HPDE6-E6E7 (cell line): ENCODE measurements around the gene XPR1.
"Not testable (repeated sequence)": the region's sequence is repeated elsewhere in the genome, so short reads cannot be mapped to it uniquely, and the experiment has no call there.

Experiments used
- DNase-seq: peaks from one replicate; pipeline ENCODE4 v3.0.0; 2011; ENCODE audit warnings: missing footprints; ENCODE audit errors: extremely low spot score

The XPR1 gene

GRCh38 chr1:180785291-180785690, 153.5 kb downstream of the XPR1 start:
- DNase-seq, result no peak

- no peak for DNase-seq
Observed at GRCh38 chr1:180785887-180786286, 154.1 kb downstream of the XPR1 start.

DNA sequence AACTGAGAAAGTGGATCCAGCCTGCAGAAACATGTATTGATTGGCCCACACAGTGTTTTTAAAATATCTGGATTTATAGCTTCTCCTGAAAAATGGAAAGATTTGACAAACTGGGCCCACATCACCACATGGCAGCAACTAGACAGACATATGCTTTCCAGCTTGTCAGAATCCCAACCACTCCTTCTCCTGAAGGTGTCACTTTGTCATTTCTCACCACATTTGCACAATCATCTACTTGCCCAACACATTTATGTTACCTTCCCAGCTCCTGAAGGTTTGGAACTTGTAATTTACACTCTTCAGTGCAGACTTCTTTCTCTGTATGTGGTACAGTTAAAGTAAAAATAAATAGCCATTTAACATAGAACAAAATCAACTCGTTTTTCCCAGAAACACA, 154.8 kb downstream of the XPR1 start:
- DNase-seq, result no peak

- no peak for DNase-seq
Observed at GRCh38 chr1:180787628-180788307, 155.9 kb downstream of the XPR1 start.

- no peak for DNase-seq
Observed at GRCh38 chr1:180789460-180789859, 157.6 kb downstream of the XPR1 start.

DNA sequence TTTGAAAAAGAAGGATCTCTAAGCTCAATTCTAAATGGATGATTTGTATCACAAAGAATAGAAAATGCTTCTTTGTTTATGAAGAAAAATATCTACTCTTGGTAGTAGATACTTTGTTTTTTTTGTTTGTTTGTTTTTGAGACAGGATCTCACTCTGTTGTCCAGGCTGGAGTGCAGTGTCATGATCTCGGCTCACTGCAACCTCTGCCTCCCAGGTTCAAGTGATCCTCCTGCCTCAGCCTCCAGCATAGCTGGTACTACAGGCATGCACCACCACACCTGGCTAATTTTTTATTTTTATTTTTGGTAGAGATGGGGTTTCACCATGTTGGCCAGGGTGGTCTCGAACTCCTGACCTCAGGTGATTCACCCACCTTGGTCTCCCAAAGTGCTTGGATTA, 159.3 kb downstream of the XPR1 start:
- DNase-seq, result not testable (repeated sequence)

GRCh38 chr1:180791806-180792205, 160.0 kb downstream of the XPR1 start:
- DNase-seq, result peak; percentile 4

GRCh38 chr1:180793451-180793850, 161.6 kb downstream of the XPR1 start:
- no peak for DNase-seq

DNA sequence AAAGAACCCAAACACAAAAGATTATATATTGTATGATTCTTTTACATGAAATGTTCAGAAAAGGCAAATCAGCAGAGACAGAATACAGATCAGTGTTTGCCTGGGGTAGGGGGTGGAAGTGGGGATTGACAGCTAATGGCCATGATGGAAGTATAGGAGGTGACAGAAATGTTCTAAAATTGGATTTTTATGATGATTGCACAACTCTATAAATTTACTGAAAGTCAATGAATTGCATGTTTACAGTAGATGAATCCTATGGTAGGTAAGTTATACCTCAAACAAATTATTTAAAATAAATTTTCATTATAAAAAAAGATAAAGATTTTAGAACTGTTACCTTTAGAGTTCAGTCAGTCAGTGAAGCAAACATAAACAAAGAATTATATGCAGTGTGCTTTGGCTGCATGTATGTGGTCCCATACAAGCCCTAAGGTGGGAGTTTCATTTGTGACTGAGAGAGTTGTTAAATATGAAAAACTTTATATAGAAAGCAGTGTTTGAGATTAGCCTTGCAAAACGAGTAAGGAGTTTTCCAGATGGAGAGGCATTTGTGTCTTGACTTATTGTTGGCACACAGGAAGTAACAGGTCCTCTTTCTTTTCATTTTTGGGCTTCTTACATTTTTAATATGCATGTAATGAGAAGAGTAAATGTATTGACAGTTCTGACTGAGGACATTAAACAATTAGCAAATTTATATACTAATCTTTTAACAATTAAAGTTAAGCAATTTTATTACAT, 165.2 kb downstream of the XPR1 start:
- no peak for DNase-seq

DNA sequence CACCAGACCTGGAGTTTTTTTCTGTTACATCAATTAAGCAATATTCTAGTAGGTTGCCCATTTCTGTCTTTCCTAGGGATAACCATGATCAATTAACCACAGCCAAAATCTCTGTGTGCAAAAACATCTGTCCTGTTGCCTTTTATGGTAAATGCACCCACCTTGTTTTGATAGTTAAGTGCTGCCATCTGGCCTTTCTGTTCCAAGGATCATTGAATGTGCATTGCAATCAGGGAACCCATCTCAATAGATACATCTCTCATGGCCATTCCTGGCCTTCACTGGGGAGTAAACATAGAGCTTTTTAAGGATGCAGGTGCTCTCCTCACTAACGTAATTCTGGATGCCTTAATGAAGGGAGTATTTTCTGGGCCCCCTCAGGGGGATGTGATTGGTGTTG, 169.1 kb downstream of the XPR1 start:
- DNase-seq, result no peak

- no peak for DNase-seq
Observed at GRCh38 chr1:180802813-180803212, 171.0 kb downstream of the XPR1 start.

GRCh38 chr1:180805316-180805715, 173.5 kb downstream of the XPR1 start:
- no peak for DNase-seq

GRCh38 chr1:180811298-180811697, 179.5 kb downstream of the XPR1 start:
- DNase-seq, result no peak

- no peak for DNase-seq
Observed at GRCh38 chr1:180811886-180812285, 180.1 kb downstream of the XPR1 start.

- DNase-seq, result no peak
Observed at GRCh38 chr1:180814258-180814657, 182.4 kb downstream of the XPR1 start.

DNA sequence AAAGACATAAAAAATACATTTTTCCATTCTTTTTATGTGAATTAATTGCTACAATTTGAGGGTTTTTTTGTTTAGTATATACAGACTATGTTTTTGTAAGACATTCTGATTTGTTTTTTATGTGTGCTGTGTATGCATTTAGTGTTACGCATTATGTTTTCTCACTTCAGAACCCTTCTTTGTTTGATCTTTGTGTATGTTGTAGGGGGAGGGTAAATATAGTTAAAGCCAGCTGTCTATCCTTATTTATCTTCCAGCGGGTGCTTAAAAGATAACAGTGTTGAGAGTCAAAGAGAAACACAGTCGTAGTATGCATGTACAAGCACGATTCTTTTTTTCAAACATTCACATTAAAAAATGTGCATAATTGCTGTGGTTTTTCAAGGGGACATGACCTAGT, 183.4 kb downstream of the XPR1 start:
- DNase-seq, result no peak

- DNase-seq, result no peak
Observed at GRCh38 chr1:180816132-180816531, 184.3 kb downstream of the XPR1 start.

- no peak for DNase-seq
Observed at GRCh38 chr1:180821970-180822369, 190.1 kb downstream of the XPR1 start.

- DNase-seq, result not testable (repeated sequence)
Observed at GRCh38 chr1:180831507-180831906, 199.7 kb downstream of the XPR1 start.

- DNase-seq, result not testable (repeated sequence)
Observed at GRCh38 chr1:180833180-180833579, 201.4 kb downstream of the XPR1 start.

DNA sequence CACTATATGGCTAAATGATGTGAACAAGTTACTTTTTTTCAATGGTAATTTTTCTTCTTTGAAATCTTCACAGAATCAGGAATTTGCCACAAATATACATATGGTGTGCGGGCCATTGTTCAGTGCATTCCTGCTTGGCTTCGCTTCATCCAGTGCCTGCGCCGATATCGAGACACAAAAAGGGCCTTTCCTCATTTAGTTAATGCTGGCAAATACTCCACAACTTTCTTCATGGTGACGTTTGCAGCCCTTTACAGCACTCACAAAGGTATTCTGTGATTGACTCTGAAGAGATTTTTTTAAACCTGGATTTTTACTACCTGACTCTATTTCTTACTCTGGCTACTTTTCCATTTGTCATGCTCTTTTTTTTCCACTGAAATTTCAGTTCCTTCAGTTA, 204.6 kb downstream of the XPR1 start:
- no peak for DNase-seq

GRCh38 chr1:180837020-180837419, 205.2 kb downstream of the XPR1 start:
- DNase-seq, result no peak

DNA sequence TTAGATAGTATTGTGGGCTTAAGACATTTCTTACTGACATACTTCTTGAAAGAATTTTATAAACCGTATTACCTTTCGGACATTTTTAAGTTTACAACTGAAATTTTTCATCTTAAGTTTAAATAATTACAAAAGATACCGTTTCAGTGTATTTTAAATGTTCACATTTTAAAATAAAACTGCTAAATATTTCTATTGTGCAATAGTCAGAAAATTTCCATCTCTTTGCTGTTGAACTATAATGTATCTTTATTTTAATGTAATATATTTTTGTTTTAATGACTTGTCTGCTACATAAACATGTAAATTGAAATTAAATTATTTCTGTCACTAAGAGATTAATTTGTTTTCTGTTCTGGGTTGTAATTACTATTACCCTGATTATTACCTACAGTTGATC, 206.7 kb downstream of the XPR1 start:
- DNase-seq, result no peak
